Common myeloid progenitor, CD34-positive (primary cell): ENCODE data around the gene NME3.

Experiments used
- CTCF ChIA-PET: fragments of 350-600 bp; sonication (Branson Sonifier 250); formaldehyde crosslinking; loops from one replicate; lab custom pipeline; 2021; ENCODE audit warnings: antibody characterized with exemption; lab: Charles Lee
- POLR2A ChIA-PET: fragments of 350-600 bp; sonication (Branson Sonifier 250); formaldehyde crosslinking; loops from one replicate; lab custom pipeline; 2021; ENCODE audit warnings: antibody characterized with exemption; lab: Charles Lee
- DNase-seq, 3 donors: peaks; one replicate each; pipeline versions ENCODE4 v3.0.0 to v3.0.0-alpha.2; 2013
- H3K27ac ChIP-seq, 2 experiments: 1 replicate in 1 of 2; 2 replicates in 1 of 2; pipeline ENCODE4 v1.7.0; 2013; ENCODE audit warnings: inconsistent platforms in 2 of 2, low read length in 2 of 2, mild to moderate bottlenecking in 2 of 2, low read depth in 1 of 2, moderate library complexity in 1 of 2; ENCODE audit not compliant: severe bottlenecking in 2 of 2, insufficient read depth in 1 of 2, poor library complexity in 1 of 2
- H3K27me3 ChIP-seq, 5 experiments: replicated peaks in 2 of 5; 1 replicate in 3 of 5; 2 replicates in 2 of 5; pipeline versions ENCODE4 v1.6.1 to v1.7.0; 2013; ENCODE audit warnings: low read length in 4 of 5, mild to moderate bottlenecking in 2 of 5, moderate library complexity in 2 of 5, inconsistent platforms in 1 of 5; ENCODE audit not compliant: insufficient read depth in 5 of 5, control insufficient read depth in 4 of 5
- H3K36me3 ChIP-seq, 4 experiments: 1 replicate in 2 of 4; 2 replicates in 2 of 4; pipeline versions ENCODE4 v1.6.1 to v1.7.0; 2013; ENCODE audit warnings: low read length in 3 of 4, control low read depth in 1 of 4, mild to moderate bottlenecking in 1 of 4; ENCODE audit not compliant: control insufficient read depth in 4 of 4, insufficient read depth in 4 of 4
- H3K4me1 ChIP-seq, 4 experiments: 1 replicate in 3 of 4; 2 replicates in 1 of 4; pipeline versions ENCODE4 v1.6.1 to v1.7.1; 2013; ENCODE audit warnings: low read length in 3 of 4, mild to moderate bottlenecking in 3 of 4, control low read depth in 1 of 4, inconsistent platforms in 1 of 4, moderate library complexity in 1 of 4; ENCODE audit not compliant: control insufficient read depth in 4 of 4, insufficient read depth in 4 of 4; ENCODE audit errors: control extremely low read depth in 1 of 4
- H3K4me3 ChIP-seq, 7 experiments: 1 replicate in 4 of 7; 2 replicates in 3 of 7; pipeline versions ENCODE4 v1.5.1 to v1.7.0; 2013; ENCODE audit warnings: mild to moderate bottlenecking in 7 of 7, low read length in 6 of 7, moderate library complexity in 6 of 7, inconsistent platforms in 2 of 7, low read depth in 2 of 7, control low read depth in 1 of 7; ENCODE audit not compliant: insufficient read depth in 4 of 7, control insufficient read depth in 1 of 7; ENCODE audit errors: extremely low read depth in 1 of 7
- H3K9me3 ChIP-seq, 5 experiments: 1 replicate in 4 of 5; 2 replicates in 1 of 5; pipeline versions ENCODE4 v1.6.1 to v1.7.1; 2013; ENCODE audit warnings: low read length in 4 of 5, mild to moderate bottlenecking in 2 of 5, inconsistent platforms in 1 of 5, low read depth in 1 of 5, moderate library complexity in 1 of 5; ENCODE audit not compliant: control insufficient read depth in 4 of 5, insufficient read depth in 2 of 5; ENCODE audit errors: control extremely low read depth in 1 of 5
- WGBS: methylation state at CpG from one replicate; pipeline ENCODE4 v1.1.5; 2013; ENCODE audit not compliant: insufficient coverage; 5-methylcytosine and 5-hydroxymethylcytosine counted together

Gene NME3

GRCh38 chr16:1747934-1748333 is 23.4 kb downstream of the NME3 start:
- POLR2A ChIA-PET: no interaction called here
- Histone ChIP-seq H3K27ac (no peak overlapping the region), H3K36me3 (peaks cover 5 to 88% (median 56%) of the 10 kb centered on the region in 4 experiments), H3K27me3 (no peaks in the 10 kb centered on the region), H3K9me3 (no peaks in the 10 kb centered on the region), H3K4me3 (no peak overlapping the region), H3K4me1 (no peaks in the 10 kb centered on the region)
- CTCF ChIA-PET: no interaction called here
- no peak for DNase-seq
- 97% methylated on average over 9 of the region's 11 CpGs for WGBS

GRCh38 chr16:1746693-1747195 is 24.6 kb downstream of the NME3 start:
- peaks cover 3 to 86% (median 47%) of the 10 kb centered on the region in 4 experiments for H3K36me3 ChIP-seq
- H3K4me3 ChIP-seq: no peak overlapping the region
- H3K4me1 ChIP-seq: no peaks in the 10 kb centered on the region
- no peaks in the 10 kb centered on the region for H3K9me3 ChIP-seq
- CTCF ChIA-PET: interaction anchor here (1.5 kb wide), 1 partner anchor 9 kb away, joined by 4 read pairs; no protein-coding TSS in a partner anchor
- no peak for DNase-seq
- H3K27me3 ChIP-seq: no peaks in the 10 kb centered on the region
- POLR2A ChIA-PET: no interaction called here
- no peak overlapping the region for H3K27ac ChIP-seq
- 96% methylated on average over 31 of the region's 31 CpGs for WGBS

- POLR2A ChIA-PET: interaction anchor here (0.5 kb wide), 1 partner anchor 9 kb away, joined by 3 read pairs; no protein-coding TSS in a partner anchor
- CTCF ChIA-PET: interaction anchor here (1.5 kb wide), 1 partner anchor 10 kb away, joined by 4 read pairs; no protein-coding TSS in a partner anchor
- 98% methylated on average over 27 of the region's 29 CpGs for WGBS
- H3K27ac ChIP-seq: no peak overlapping the region
- no peaks in the 10 kb centered on the region for H3K4me1 ChIP-seq
- no peak for DNase-seq
- H3K36me3 ChIP-seq: peaks cover 3 to 86% (median 44%) of the 10 kb centered on the region in 4 experiments
- no peaks in the 10 kb centered on the region for H3K9me3 ChIP-seq
- H3K27me3 ChIP-seq: no peaks in the 10 kb centered on the region
- no peak overlapping the region for H3K4me3 ChIP-seq
These were observed 25.2 kb downstream of the NME3 start for GRCh38 chr16:1745900-1746692.

GRCh38 chr16:1745181-1745899 is 26.0 kb downstream of the NME3 start:
- Histone ChIP-seq H3K4me3 (no peak overlapping the region), H3K27ac (no peak overlapping the region), H3K27me3 (no peaks in the 10 kb centered on the region), H3K4me1 (no peaks in the 10 kb centered on the region), H3K9me3 (no peaks in the 10 kb centered on the region), H3K36me3 (peaks cover 0 to 87% (median 45%) of the 10 kb centered on the region in 4 experiments)
- ChIA-PET POLR2A (interaction anchor here (0.5 kb wide), 1 partner anchor 10 kb away, joined by 3 read pairs; no protein-coding TSS in a partner anchor), CTCF (interaction anchor here (1.5 kb wide), 1 partner anchor 11 kb away, joined by 4 read pairs; no protein-coding TSS in a partner anchor)
- DNase-seq: no peak
- 95% methylated on average over 23 of the region's 25 CpGs for WGBS

GRCh38 chr16:1744338-1744840 is 27.0 kb downstream of the NME3 start:
- no peak overlapping the region for H3K4me3 ChIP-seq
- H3K36me3 ChIP-seq: peaks cover 0 to 85% (median 42%) of the 10 kb centered on the region in 4 experiments
- ChIA-PET CTCF (interaction anchor here (0.7 to 0.9 kb wide), 2 partner anchors 43 to 193 kb away, joined by 3 read pairs; no protein-coding TSS in a partner anchor), POLR2A (no interaction called here)
- no peaks in the 10 kb centered on the region for H3K27me3 ChIP-seq
- H3K27ac ChIP-seq: no peak overlapping the region
- 94% methylated on average over 16 of the region's 24 CpGs for WGBS
- no peaks in the 10 kb centered on the region for H3K4me1 ChIP-seq
- peaks cover 0 to 2% (median 0%) of the 10 kb centered on the region in 5 experiments for H3K9me3 ChIP-seq
- DNase-seq: no peak

GRCh38 chr16:1743376-1744337 is 27.7 kb downstream of the NME3 start:
- Histone ChIP-seq H3K36me3 (peaks cover 0 to 78% (median 38%) of the 10 kb centered on the region in 4 experiments), H3K27ac (no peak overlapping the region), H3K4me1 (no peaks in the 10 kb centered on the region), H3K9me3 (peaks cover 0 to 6% (median 0%) of the 10 kb centered on the region in 5 experiments), H3K4me3 (no peak overlapping the region), H3K27me3 (no peaks in the 10 kb centered on the region)
- ChIA-PET POLR2A (no interaction called here), CTCF (interaction anchor here (0.7 to 1.0 kb wide), 3 partner anchors 38 to 192 kb away, joined by 3 to 4 read pairs (median 3); no protein-coding TSS in a partner anchor)
- WGBS: 97% methylated on average over 23 of the region's 32 CpGs
- no peak for DNase-seq
